K562 (cell line): ENCODE results near the gene EDDM13. TPM values are rescaled to one million over a fixed set of nuclear protein-coding genes. Genes with fewer than 3 reads are reported as not detected.

ENCODE experiments used
- ATAC-seq: fragments of 200-7000 bp; cut with Tn5 transposase; 3 replicates; pipeline ENCODE4 v1.9.1; 2020; ENCODE audit warnings: moderate library complexity
- BruUV-seq: library from RNA; stranded (reverse); fragments of 400-500 nt; replicated peaks from 2 replicates; lab custom pipeline; 2021; lab: Mats Ljungman, UMichigan
- CTCF ChIA-PET: fragments of 300-600 bp; formaldehyde crosslinking; extraction: SDS; loops from one replicate; lab custom pipeline; 2021; ENCODE audit warnings: low intra/inter-chr PET ratio; lab: Yijun Ruan, JAX
- POLR2A ChIA-PET: fragments of 300-600, 350-650 bp; sonication (Branson Sonifier 250); formaldehyde crosslinking; extraction: SDS; loops from one replicate; lab custom pipeline; 2021; ENCODE audit warnings: antibody characterized with exemption, inconsistent platforms; lab: Yijun Ruan, JAX
- DNase-seq, 4 experiments: peaks; one replicate each; pipeline versions ENCODE4 v3.0.0 to v3.0.0-alpha.2; 2011 to 2018; ENCODE audit warnings: low spot score in 3 of 4, mixed read lengths in 3 of 4; ENCODE audit errors: extremely low read depth in 1 of 4
- FAIRE-seq: peaks from 2 replicates; lab custom pipeline; 2011; peaks lifted over from hg19 to GRCh38; lab: Jason Lieb, UNC
- H2AFZ ChIP-seq: 2 replicates; pipeline ENCODE4 v1.6.0; 2011; ENCODE audit warnings: low read depth, low read length, control low read depth, inconsistent platforms
- H3K27ac ChIP-seq: fragments of 200-600 bp; 3 replicates; pipeline ENCODE4 v1.8.0; 2011; ENCODE audit warnings: low read depth, mild to moderate bottlenecking, control low read depth, inconsistent platforms, low read length, moderate library complexity, mixed read lengths; ENCODE audit errors: extremely low read depth
- H3K27me3 ChIP-seq, 2 experiments: fragments of 300-600 bp in 1 of 2; 2 replicates in 1 of 2; 3 replicates in 1 of 2; pipeline versions ENCODE4 v1.6.0 to v1.8.0; 2011; ENCODE audit warnings: inconsistent platforms in 2 of 2, low read length in 2 of 2, mild to moderate bottlenecking in 1 of 2, mixed read lengths in 1 of 2, moderate library complexity in 1 of 2; ENCODE audit not compliant: control insufficient read depth in 2 of 2, insufficient read depth in 2 of 2
- H3K36me3 ChIP-seq: fragments of 300-600 bp; 3 replicates; pipeline ENCODE4 v1.8.0; 2011; ENCODE audit warnings: mild to moderate bottlenecking, low read length, inconsistent platforms; ENCODE audit not compliant: control insufficient read depth, insufficient read depth
- H3K4me1 ChIP-seq, 2 experiments: fragments of 200-600 bp in 1 of 2; replicated peaks in 1 of 2; 2 replicates in 1 of 2; 3 replicates in 1 of 2; pipeline versions ENCODE4 v1.5.1 to v1.8.0; 2011; ENCODE audit warnings: inconsistent platforms in 2 of 2, low read length in 2 of 2, mild to moderate bottlenecking in 1 of 2, mixed read lengths in 1 of 2, moderate library complexity in 1 of 2; ENCODE audit not compliant: control insufficient read depth in 2 of 2, insufficient read depth in 2 of 2
- H3K4me2 ChIP-seq: 2 replicates; pipeline ENCODE4 v1.6.1; 2011; ENCODE audit warnings: low read length, control low read depth, inconsistent platforms, mixed read lengths; ENCODE audit not compliant: insufficient read depth
- H3K4me3 ChIP-seq: fragments of 200-600 bp; sonication (generic), shearing (Covaris generic); 2 replicates; pipeline ENCODE4 v1.5.1; 2016; ENCODE audit warnings: control low read depth, inconsistent platforms
- H3K79me2 ChIP-seq: fragments of 200-600 bp; 3 replicates; pipeline ENCODE4 v1.8.0; 2011; ENCODE audit warnings: low read length, inconsistent platforms; ENCODE audit not compliant: control insufficient read depth, insufficient read depth
- H3K9ac ChIP-seq, 2 experiments: 2 replicates each; pipeline versions ENCODE4 v1.6.0 to v1.6.1; 2011; ENCODE audit warnings: low read depth in 2 of 2, low read length in 2 of 2, control low read depth in 1 of 2, inconsistent platforms in 1 of 2, mild to moderate bottlenecking in 1 of 2, mixed read lengths in 1 of 2; ENCODE audit not compliant: insufficient read depth in 1 of 2
- H3K9me1 ChIP-seq: one replicate; pipeline ENCODE4 v1.6.0; 2011; ENCODE audit warnings: inconsistent platforms, mild to moderate bottlenecking, low read length, moderate library complexity; ENCODE audit not compliant: control insufficient read depth, insufficient read depth
- H3K9me3 ChIP-seq: replicated peaks from 2 replicates; pipeline ENCODE4 v1.5.1; 2011; ENCODE audit warnings: low read depth, low read length, inconsistent platforms; ENCODE audit not compliant: control insufficient read depth, insufficient read depth
- H4K20me1 ChIP-seq: replicated peaks from 2 replicates; pipeline ENCODE4 v1.6.1; 2011; ENCODE audit warnings: low read length, inconsistent platforms, mixed read lengths; ENCODE audit not compliant: control insufficient read depth, insufficient read depth
- HDAC2 ChIP-seq: fragments of 450-650 bp; IDR thresholded peaks from 2 replicates; pipeline ENCODE4 v1.6.1; 2016; ENCODE audit warnings: mild to moderate bottlenecking
- HMG20B ChIP-seq: fragments of 250-450 bp; sonication (Bioruptor Pico); IDR thresholded peaks from 2 replicates; pipeline ENCODE4 v1.5.0; 2021; ENCODE audit warnings: mild to moderate bottlenecking
- MBD2 ChIP-seq: sonication (generic); IDR thresholded peaks from 2 replicates; pipeline ENCODE4 v1.6.1; 2016; ENCODE audit warnings: low read depth, borderline replicate concordance
- OTX1 ChIP-seq: fragments of 450-650 bp; formaldehyde crosslinking; IDR thresholded peaks from 2 replicates; pipeline ENCODE4 v1.4.0; 2022; ENCODE audit warnings: mild to moderate bottlenecking
- PURB ChIP-seq: sonication (generic); formaldehyde crosslinking; IDR thresholded peaks from 2 replicates; pipeline ENCODE4 v1.9.0; 2021; ENCODE audit warnings: low read depth, mild to moderate bottlenecking, missing genetic modification reagents
- RHOXF2B ChIP-seq: fragments of 250-450 bp; sonication (Bioruptor Pico); conservative IDR thresholded peaks from 2 replicates; pipeline ENCODE4 v1.5.1; 2021
- SIX5 ChIP-seq, 2 experiments: IDR thresholded peaks; 2 replicates each; pipeline ENCODE4 v1.6.1; 2011; ENCODE audit warnings: low read length in 2 of 2, borderline replicate concordance in 1 of 2, low read depth in 1 of 2, mild to moderate bottlenecking in 1 of 2, moderate library complexity in 1 of 2; ENCODE audit not compliant: insufficient read depth in 1 of 2
- U2AF2 ChIP-seq: fragments of 200-400 bp; formaldehyde crosslinking; optimal IDR thresholded peaks from 2 replicates; pipeline ENCODE3; 2017; ENCODE audit warnings: low read depth, mild to moderate bottlenecking, low read length
- ZFP36 ChIP-seq: fragments of 150-350 bp; IDR thresholded peaks from 2 replicates; pipeline ENCODE4 v1.6.1; 2018; ENCODE audit warnings: low read length, low read depth; ENCODE audit not compliant: partially characterized antibody
- ZNF121 ChIP-seq: sonication (generic); formaldehyde crosslinking; conservative IDR thresholded peaks from 2 replicates; pipeline ENCODE4 v1.8.0; 2022; ENCODE audit warnings: missing genetic modification reagents
- ZNF134 ChIP-seq: fragments of 250-450 bp; sonication (Bioruptor Pico); conservative IDR thresholded peaks from 2 replicates; pipeline ENCODE4 v1.4.0; 2020
- ZNF224 ChIP-seq: sonication (generic); formaldehyde crosslinking; IDR thresholded peaks from 2 replicates; pipeline ENCODE4 v1.8.0; 2022; ENCODE audit warnings: mild to moderate bottlenecking, missing genetic modification reagents
- ZNF253 ChIP-seq: fragments of 250-450 bp; sonication (Bioruptor Pico); conservative IDR thresholded peaks from 2 replicates; pipeline ENCODE4 v1.6.1; 2021; ENCODE audit warnings: mild to moderate bottlenecking
- ZNF444 ChIP-seq: fragments of 250-450 bp; sonication (Bioruptor Pico); IDR thresholded peaks from 2 replicates; pipeline ENCODE4 v1.4.0; 2020; ENCODE audit warnings: mild to moderate bottlenecking, moderate library complexity
- WGBS: fragments of 100-300 bp; shearing (Covaris generic); methylation state at CpG from one replicate; pipeline ENCODE4 v1.1.6; 2016; ENCODE audit warnings: low coverage, mixed read lengths; ENCODE audit not compliant: insufficient coverage; ENCODE audit errors: missing lambda C conversion rate; 5-methylcytosine and 5-hydroxymethylcytosine counted together
- in situ Hi-C: fragments of 300-500 bp; cut with MboI; formaldehyde crosslinking; loops from 4 replicates; pipeline ENCODE4 v1.15.0; 2018; ENCODE audit warnings: inconsistent platforms, mixed read lengths
- intact Hi-C: fragments of 100-400 bp; cut with micrococcal nuclease; formaldehyde crosslinking; loops from 2 replicates; pipeline ENCODE4 v1.14.2; 2022
- polyA plus RNA-seq, 8 experiments: library from polyadenylated mRNA; depleted of rRNA in 4 of 8; stranded (reverse) in 5 of 8; unstranded in 3 of 8; fragments of >200 nt; fragmentation: Nextera tagmentation in 2 of 8; fragmentation: Illumina TruSeq in 1 of 8; extraction: Ambion mirVana in 2 of 8; extraction: Trizol in 1 of 8; gene quantifications; 2 replicates each; pipeline versions ENCODE4 v1.2.1 to v1.2.3, GENCODE V29; 2011 to 2014; ENCODE audit warnings: inconsistent platforms in 1 of 8, missing spikeins in 1 of 8
- total RNA-seq, 7 experiments: library from RNA; depleted of rRNA in 6 of 7; stranded (reverse); fragments of >200 nt in 6 of 7; fragmentation: Illumina TruSeq in 2 of 7; extraction: Trizol in 2 of 7; gene quantifications; 2 replicates each; pipeline versions ENCODE4 v1.2.1 to v1.2.3, GENCODE V29; 2011 to 2021; ENCODE audit warnings: low replicate concordance in 1 of 7
- TF ChIP-seq, protein P1 (sequence below): fragments of 250-450 bp; sonication (Bioruptor Pico); IDR thresholded peaks from 2 replicates; pipeline ENCODE4 v1.8.0; 2021; ENCODE audit warnings: moderate library complexity, mild to moderate bottlenecking, inconsistent platforms

The EDDM13 gene
- total and polyA plus RNA-seq, 9 of the 15 experiments (the other 6 are each of a cell fraction or from before 2014, with no cell fraction given): 2.0 to 7.7 (median 4.1) TPM

DNA sequence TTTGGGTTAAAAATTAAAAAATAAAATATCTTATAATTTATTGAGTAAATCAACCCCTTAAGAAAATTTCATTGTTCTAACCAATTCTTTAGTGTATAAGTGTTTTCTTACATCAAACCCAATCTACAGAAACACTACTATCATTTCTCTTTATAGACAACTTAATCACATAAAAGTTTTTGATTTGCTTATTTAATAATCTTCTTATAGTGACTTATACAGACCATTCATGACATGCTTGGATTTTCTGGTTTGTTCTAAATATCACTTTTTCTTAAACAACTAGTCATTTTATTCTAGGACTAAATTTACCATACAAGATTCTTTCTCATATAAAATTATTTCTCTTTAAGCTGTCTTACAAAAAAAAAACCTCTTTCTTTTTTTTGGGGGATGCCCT lies 69.4 kb downstream of the EDDM13 start:
- Histone ChIP-seq H3K9me3 (peaks cover 3% of the 10 kb centered on the region; the same call in 1 of the 2 replicates), H2AFZ (no peak overlapping the region), H3K4me2 (no peak overlapping the region), H3K27ac (no peak overlapping the region), H3K4me3 (no peak overlapping the region), H3K9me1 (no peaks in the 10 kb centered on the region), H3K27me3 (no peaks in the 10 kb centered on the region), H3K36me3 (no peaks in the 10 kb centered on the region), H3K4me1 (peaks cover 4 to 12% of the 10 kb centered on the region in 2 experiments; a peak in 4 of 5 replicates), H3K79me2 (no peaks in the 10 kb centered on the region), H3K9ac (no peak overlapping the region), H4K20me1 (no peaks in the 10 kb centered on the region)
- CTCF ChIA-PET: interaction anchor here (0.6 kb wide), 1 partner anchor 1338 kb away, joined by 4 read pairs; no protein-coding TSS in a partner anchor
- no TSS peak for BruUV-seq
- POLR2A ChIA-PET: no interaction called here
- FAIRE-seq: no peak
- TF ChIP-seq ZFP36 (peak; percentile 50), ZNF224 (CRISPR knock-in tag) (no peak)
- in situ Hi-C loops (loop anchor here (10.0 kb wide), 1 partner anchor 267 kb away; no protein-coding TSS in a partner anchor), intact Hi-C loops (no loop called here)
- ATAC-seq: no peak
- DNase-seq: no peak

DNA sequence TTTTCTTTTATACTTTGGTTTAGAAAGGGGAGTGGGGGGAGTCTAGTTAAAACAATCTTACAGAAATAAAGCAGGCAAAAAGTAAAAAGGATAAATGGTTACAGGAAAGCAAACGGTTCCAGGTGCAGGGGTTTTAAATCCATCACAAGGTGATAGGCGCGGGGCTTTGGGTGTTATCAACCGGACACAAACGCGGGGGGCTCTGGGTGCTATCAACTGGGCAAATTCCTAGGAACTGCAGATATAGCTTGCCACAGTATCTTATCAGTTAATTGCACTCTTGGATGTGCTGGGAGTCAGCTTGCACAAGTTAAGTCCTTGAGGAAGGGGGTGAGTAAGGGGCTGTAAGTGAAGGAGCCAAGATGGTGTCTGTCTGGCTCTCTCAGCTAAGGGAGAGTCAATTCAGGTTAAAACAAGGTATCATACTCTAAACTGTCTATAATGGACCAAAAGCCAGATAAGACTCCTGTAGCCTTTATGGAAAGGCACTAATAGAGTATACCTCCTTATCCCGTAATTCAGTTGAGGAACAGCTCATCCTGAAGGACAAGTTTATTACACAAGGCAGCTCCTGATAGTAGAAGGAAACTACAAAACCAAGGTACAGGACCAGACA lies 74.7 kb downstream of the EDDM13 start:
- Histone ChIP-seq H2AFZ (peak overlapping the region; percentile 59), H3K36me3 (no peaks in the 10 kb centered on the region), H3K9me3 (peaks cover 8% of the 10 kb centered on the region; the same call in 1 of the 2 replicates), H3K9ac (0 out of 4 replicates have a peak overlapping the region, but pooled peaks have one; percentile 26 to 45), H3K27ac (0 out of 3 replicates have a peak overlapping the region, but pooled peaks have one; percentile 8), H3K27me3 (no peaks in the 10 kb centered on the region), H3K4me1 (peaks cover 12 to 24% of the 10 kb centered on the region in 2 experiments), H3K79me2 (no peaks in the 10 kb centered on the region), H4K20me1 (no peaks in the 10 kb centered on the region), H3K9me1 (no peaks in the 10 kb centered on the region), H3K4me2 (peak overlapping the region; percentile 53), H3K4me3 (no peak overlapping the region)
- POLR2A ChIA-PET: interaction anchor here (1.0 kb wide), 1 partner anchor 18 kb away, joined by 3 read pairs; no protein-coding TSS in a partner anchor
- peak in 1 of 4 experiments; percentile 77 for DNase-seq
- ATAC-seq: peak; percentile 45
- intact Hi-C loops (no loop called here), in situ Hi-C loops (loop anchor here (10.0 kb wide), 1 partner anchor 272 kb away; no protein-coding TSS in a partner anchor)
- FAIRE-seq: peak; percentile 63
- CTCF ChIA-PET: no interaction called here
- BruUV-seq: no TSS peak
- 4% methylated on average over 7 of the region's 7 CpGs for WGBS
- TF ChIP-seq ZNF253 (CRISPR knock-in tag): no peak
- TF ChIP-seq, protein P1, sequence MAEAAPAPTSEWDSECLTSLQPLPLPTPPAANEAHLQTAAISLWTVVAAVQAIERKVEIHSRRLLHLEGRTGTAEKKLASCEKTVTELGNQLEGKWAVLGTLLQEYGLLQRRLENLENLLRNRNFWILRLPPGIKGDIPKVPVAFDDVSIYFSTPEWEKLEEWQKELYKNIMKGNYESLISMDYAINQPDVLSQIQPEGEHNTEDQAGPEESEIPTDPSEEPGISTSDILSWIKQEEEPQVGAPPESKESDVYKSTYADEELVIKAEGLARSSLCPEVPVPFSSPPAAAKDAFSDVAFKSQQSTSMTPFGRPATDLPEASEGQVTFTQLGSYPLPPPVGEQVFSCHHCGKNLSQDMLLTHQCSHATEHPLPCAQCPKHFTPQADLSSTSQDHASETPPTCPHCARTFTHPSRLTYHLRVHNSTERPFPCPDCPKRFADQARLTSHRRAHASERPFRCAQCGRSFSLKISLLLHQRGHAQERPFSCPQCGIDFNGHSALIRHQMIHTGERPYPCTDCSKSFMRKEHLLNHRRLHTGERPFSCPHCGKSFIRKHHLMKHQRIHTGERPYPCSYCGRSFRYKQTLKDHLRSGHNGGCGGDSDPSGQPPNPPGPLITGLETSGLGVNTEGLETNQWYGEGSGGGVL (CRISPR knock-in tag): peak; percentile 72; the same call in 1 of the 2 replicates
- TF ChIP-seq ZNF224 (CRISPR knock-in tag): no peak
- TF ChIP-seq ZNF121: no peak
- no peak for TF ChIP-seq SIX5 (IDR thresholded peaks at IDR 0.05; ENCODE audit: borderline replicate concordance in 1 of 2, insufficient read depth in 1 of 2, low read depth in 1 of 2, low read length in 2 of 2)
- no peak for TF ChIP-seq ZNF444 (CRISPR knock-in tag)
- no peak for TF ChIP-seq ZNF134
- TF ChIP-seq OTX1: no peak
- no peak for TF ChIP-seq PURB (CRISPR knock-in tag)
- TF ChIP-seq U2AF2: no peak
- TF ChIP-seq HMG20B (CRISPR knock-in tag): no peak
- 0 out of 2 replicates have a peak, but pooled peaks have one; percentile 70 for TF ChIP-seq RHOXF2B (CRISPR knock-in tag)
- TF ChIP-seq HDAC2: no peak
- TF ChIP-seq MBD2: 0 out of 2 replicates have a peak, but pooled peaks have one; percentile 39
